Thyroid gland (tissue), 4 donors: ENCODE data around the gene HEPHL1.

Experiments
- CTCF ChIP-seq, 6 experiments: fragments of 200-600 bp in 3 of 6; fragments of 450-650 bp in 3 of 6; sonication (generic) in 3 of 6; IDR thresholded peaks; one replicate each; pipeline ENCODE4 v1.5.1; 2016 to 2019; ENCODE audit warnings: antibody characterized with exemption in 6 of 6, mild to moderate bottlenecking in 2 of 6, inconsistent platforms in 1 of 6, moderate library complexity in 1 of 6
- POLR2A ChIP-seq, 2 donors: fragments of 450-650 bp; IDR thresholded peaks; one replicate each; pipeline ENCODE4 v1.6.1; 2017; ENCODE audit warnings: antibody characterized with exemption in 2 of 2, mild to moderate bottlenecking in 2 of 2, moderate library complexity in 1 of 2

GRCh38 chr11:93997741-93998140 is 23.4 kb upstream of the HEPHL1 start:
- TF ChIP-seq CTCF (IDR thresholded peaks at IDR 0.05) (no peak), POLR2A (IDR thresholded peaks at IDR 0.05) (no peak)
